Measurements from ENCODE around the gene TRIM47.

GRCh38 chr17:75925103-75925502 is 46.7 kb upstream of the TRIM47 start:
- TF ChIP-seq CBX3 (IDR thresholded peaks at IDR 0.05; ENCODE audit: low read depth) (no peak), MAX (IDR thresholded peaks at IDR 0.05) (no peak), CTCF (IDR thresholded peaks at IDR 0.05 in 2 of 3, conservative IDR thresholded peaks at IDR 0.05 in 1 of 3; ENCODE audit: borderline replicate concordance in 1 of 3, insufficient read depth in 1 of 3, low read depth in 2 of 3, low read length in 2 of 3) (no peak), EZH2 (IDR thresholded peaks at IDR 0.05) (no peak), SP1 (IDR thresholded peaks at IDR 0.05; ENCODE audit: low read depth) (no peak)

All from HCT116 (cell line).